Astrocyte of the hippocampus (primary cell): ENCODE measurements around the gene TOGARAM2.
"Not testable (repeated sequence)": the region's sequence is repeated elsewhere in the genome, so short reads cannot be mapped to it uniquely, and the experiment has no call there.

Experiments
- DNase-seq: peaks from one replicate; pipeline ENCODE4 v3.0.0; 2011; ENCODE audit warnings: low read depth, low spot score

Gene TOGARAM2

DNA sequence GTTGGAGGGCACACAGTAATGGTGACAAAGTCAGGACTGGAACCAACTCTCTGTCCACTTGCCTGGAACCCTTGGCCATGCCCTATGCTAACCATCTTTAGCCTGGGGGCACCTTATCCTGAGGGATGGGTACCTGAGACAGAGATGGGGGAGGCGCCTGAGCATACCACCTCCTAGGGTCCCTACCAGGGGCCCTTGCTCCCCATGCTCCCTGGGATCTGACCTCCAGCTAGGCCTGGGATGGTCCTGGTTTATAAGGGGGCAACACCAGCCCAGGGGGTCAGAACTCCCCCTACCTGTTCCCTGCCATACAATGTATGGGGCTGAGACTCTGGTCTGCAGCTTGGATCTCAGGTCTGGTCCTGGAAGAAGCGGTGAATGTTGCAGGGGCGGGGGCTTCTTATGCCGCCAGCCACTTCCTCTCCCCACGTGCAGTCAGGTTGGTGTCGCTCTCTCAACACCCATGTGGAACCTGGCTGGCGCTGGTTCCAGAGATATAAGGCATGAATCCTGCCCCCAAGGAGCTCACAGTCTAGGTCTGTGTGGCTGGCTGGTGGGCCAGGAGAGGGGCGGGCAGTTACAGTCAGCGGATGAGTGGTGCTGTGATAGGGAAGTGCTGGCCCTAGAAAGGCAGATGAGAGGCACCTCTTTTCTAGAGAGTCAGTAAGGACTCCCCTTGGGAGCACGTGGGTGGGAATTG, 3.8 kb upstream of the TOGARAM2 start:
- DNase-seq: no peak

- not testable (repeated sequence) for DNase-seq
Measured at GRCh38 chr2:28978001-28978400, 3.1 kb upstream of the TOGARAM2 start.

DNA sequence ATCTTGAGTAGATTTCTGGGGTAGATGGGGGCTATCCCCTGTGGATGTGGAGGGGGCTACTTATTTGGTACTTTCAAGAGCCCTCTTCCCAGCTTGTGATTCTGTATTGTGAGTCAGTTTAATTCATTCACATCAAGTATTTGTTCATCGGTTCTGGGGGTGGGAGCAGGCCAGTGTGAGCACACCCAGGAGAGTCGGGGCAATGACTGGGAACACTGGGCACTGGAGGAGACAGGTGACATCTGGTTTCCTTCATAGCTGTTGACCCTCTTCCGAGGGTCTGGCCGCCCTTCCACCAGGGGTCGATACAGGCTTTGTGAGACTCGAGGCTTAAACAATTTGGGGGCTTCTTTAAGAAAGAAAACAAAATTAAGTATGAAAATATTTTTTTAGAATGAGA, 2.5 kb upstream of the TOGARAM2 start:
- DNase-seq: no peak

GRCh38 chr2:28979041-28979440, 2.1 kb upstream of the TOGARAM2 start:
- DNase-seq: no peak

DNA sequence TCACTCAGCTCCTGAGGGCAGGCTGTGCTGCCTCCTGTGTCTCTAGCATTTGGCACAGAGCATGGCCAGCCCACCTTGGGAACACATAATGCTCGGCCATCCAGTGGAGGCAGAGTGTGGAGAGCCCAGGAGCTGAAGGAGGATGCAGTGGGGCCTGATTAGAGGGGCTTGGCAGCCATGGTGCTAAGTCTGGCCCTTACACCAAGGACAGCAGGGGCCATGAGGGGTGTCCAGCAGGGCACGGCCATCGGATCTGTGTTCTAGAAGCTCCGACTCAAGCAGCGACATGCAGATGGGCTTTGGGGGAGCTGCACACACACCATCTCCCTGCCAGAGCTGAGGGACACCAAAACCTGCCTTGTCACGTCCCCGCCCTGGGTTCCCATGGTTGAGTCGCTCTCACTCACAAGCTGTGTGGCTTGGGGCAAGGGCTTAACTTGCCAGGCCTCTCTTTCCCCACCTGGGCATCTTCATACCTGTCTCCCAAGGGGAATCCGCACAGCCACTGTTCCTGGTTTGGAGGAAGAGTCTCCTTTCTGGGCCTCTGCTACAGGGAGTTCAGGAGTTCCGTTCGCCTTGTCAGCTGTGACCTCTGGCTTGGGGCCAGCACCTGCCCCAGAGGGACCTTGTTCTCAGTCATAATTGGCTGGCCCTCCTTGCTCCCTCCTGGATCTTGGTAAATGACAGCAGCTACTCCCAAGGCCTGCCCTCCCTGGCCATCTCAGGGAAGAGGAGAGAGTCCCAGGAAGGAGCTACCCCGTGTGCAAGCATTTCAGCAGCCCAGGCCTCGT, 1.3 kb upstream of the TOGARAM2 start:
- DNase-seq: no peak

DNA sequence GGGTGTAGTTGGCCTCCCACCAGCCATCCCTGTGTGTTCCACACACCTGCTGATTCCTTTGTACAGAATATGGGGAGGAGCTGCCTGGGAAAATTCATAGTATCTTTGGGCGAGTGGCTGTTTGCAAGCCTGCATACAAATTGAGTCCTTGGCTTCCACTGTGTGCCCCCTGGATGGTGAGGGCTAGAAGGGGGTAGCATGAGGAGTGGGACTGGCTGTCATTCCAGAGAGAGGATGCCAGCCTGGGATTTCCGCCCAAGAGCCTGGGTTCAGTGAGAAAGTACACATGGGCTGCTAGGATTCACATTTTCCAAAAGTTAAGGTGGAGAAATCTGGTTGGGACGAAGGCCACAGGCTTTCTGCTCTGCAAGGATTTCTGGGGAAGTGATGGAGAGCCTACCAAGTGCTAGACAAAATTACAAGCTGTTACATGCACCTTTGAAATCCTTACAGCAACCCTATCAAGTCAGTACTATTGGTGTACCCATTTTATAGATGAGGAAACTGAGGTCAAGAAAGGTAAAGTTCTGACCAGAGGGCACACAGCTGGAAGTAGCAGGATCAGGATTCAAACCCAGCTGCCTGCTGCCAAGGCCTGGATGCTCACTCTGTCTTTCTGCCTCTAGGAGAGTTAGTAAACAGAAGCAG, 606 bp upstream of the TOGARAM2 start:
- DNase-seq: no peak

DNA sequence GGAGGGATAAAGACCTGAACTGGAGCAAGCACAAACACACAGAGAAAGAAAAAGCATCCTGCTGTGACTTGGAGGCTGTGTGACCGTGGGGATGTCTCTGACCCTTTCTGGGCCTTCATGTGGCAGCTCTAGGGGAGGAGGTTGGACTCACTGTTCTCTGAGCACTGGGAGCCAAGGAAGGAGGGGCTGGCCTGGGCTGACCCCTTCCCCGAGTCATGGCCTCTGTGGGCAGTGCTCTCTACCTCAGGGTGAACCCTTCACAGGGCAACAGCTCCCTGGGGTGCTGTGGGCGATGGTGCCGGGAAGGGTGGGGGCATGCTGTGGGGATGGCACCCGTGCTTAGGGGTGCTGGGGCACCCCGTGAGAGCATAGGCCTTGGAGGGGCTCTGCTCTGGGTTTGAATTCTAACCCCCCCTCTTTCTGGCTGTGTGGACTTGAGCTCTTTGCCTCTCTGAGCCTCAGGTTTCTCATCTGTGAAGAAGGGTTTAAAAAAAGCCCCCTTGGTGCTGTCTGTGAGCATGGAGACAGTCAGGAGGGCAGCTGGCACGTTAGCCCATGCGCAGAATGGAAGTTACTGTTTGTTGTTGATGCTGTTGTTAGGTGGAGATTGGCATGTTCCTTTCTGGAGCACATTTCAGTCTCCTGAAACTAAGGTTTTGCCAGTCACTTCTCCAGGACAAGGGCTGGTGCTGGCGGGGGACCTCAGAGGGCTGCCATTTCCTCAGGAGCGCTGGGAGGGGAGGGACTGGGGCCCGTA, 700 bp downstream of the TOGARAM2 start:
- peak; percentile 53 for DNase-seq

- DNase-seq: peak; percentile 81
Measured at GRCh38 chr2:28982381-28982950, 1.4 kb downstream of the TOGARAM2 start.

- DNase-seq: no peak
Measured at GRCh38 chr2:28986429-28986828, 5.3 kb downstream of the TOGARAM2 start.

GRCh38 chr2:28989973-28990372, 8.9 kb downstream of the TOGARAM2 start:
- no peak for DNase-seq

- DNase-seq: no peak
Measured at GRCh38 chr2:28990445-28990844, 9.3 kb downstream of the TOGARAM2 start.

- peak; percentile 76 for DNase-seq
Measured at GRCh38 chr2:28991021-28991420, 9.9 kb downstream of the TOGARAM2 start.

GRCh38 chr2:28991460-28991859, 10.4 kb downstream of the TOGARAM2 start:
- DNase-seq: peak; percentile 29

GRCh38 chr2:28993206-28993960, 12.3 kb downstream of the TOGARAM2 start:
- DNase-seq: no peak

GRCh38 chr2:28994074-28994473, 13.0 kb downstream of the TOGARAM2 start:
- no peak for DNase-seq

DNA sequence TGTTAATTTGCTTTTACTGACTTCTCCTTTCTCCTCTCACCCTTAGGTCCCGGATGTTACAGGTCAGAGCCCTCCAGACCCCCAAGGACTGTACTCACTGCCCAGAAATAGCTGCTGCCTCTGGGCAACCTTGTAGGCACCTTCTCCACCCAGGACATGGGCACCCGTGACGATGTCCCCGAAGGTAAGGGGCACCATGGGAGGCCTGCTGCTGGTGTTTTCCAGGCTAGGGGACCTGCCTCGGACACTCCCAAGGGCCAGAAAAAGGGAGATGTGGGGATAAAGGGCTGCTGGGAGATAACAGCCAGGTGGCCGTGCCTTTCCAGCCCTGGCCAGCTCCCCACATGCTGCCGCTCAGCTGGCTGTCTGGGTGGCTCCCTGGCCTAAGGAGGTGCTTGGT, 13.6 kb downstream of the TOGARAM2 start:
- no peak for DNase-seq

GRCh38 chr2:28995765-28996750, 15.0 kb downstream of the TOGARAM2 start:
- DNase-seq: no peak

DNA sequence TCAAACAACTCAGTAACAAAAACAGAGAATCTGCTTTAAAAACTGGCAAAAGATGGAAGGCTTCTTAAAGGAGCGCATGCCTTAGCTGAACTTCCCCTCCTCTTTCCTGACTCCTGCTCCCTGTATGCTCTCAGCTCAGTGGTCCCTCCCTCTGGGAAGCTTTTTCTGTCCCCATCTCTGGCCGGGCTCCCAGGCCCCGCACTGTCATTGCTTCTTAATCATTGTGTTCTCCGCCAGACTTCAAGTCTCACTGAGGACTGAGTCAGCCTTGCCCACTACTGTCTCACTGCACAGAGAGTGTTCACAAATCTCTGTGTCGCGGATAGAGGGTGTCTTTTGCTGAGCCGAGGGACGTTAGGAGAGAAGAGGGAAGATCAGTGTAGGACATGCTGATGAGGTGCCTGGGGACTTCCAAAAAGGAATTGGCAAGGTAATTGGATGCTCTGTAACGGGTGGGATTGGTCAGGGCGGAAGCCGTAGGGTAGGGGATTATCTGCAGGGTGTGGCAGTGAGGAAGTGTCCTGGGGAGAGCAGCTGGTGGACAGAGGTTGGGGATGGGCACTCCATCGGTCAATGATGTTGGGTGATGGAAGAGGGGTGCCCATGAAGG, 16.2 kb downstream of the TOGARAM2 start:
- peak; percentile 56 for DNase-seq
